Epithelial cell of esophagus (primary cell): ENCODE measurements around the gene NFKB1.
A peak's percentile ranks its signal among the peaks of the same experiment; 100 is the strongest.

ENCODE experiments used
- DNase-seq: peaks from one replicate; pipeline ENCODE4 v3.0.0; 2010; ENCODE audit warnings: low read depth
- H3K4me3 ChIP-seq: 2 replicates; pipeline ENCODE4 v1.5.1; 2011; ENCODE audit warnings: mild to moderate bottlenecking, low read length, control low read depth
- CTCF ChIP-seq: IDR thresholded peaks from 2 replicates; pipeline ENCODE4 v1.5.1; 2011; ENCODE audit warnings: low read depth, mild to moderate bottlenecking, low read length, control low read depth, inconsistent platforms; ENCODE audit not compliant: insufficient read depth; ENCODE audit errors: missing control alignments

NFKB1 gene

GRCh38 chr4:102518703-102519131, 17.6 kb downstream of the NFKB1 start:
- DNase-seq = no peak
- no peak overlapping the region for H3K4me3 ChIP-seq
- no peak for TF ChIP-seq CTCF

- H3K4me3 ChIP-seq = no peak overlapping the region
- DNase-seq = no peak
- no peak for TF ChIP-seq CTCF
Observed at GRCh38 chr4:102519925-102520324, 18.8 kb downstream of the NFKB1 start.

GRCh38 chr4:102521570-102521969, 20.4 kb downstream of the NFKB1 start:
- H3K4me3 ChIP-seq = no peak overlapping the region
- DNase-seq = no peak
- no peak for TF ChIP-seq CTCF

- H3K4me3 ChIP-seq = no peak overlapping the region
- no peak for DNase-seq
- TF ChIP-seq CTCF = no peak
Observed at GRCh38 chr4:102522031-102522440, 20.9 kb downstream of the NFKB1 start.

- H3K4me3 ChIP-seq = no peak overlapping the region
- no peak for DNase-seq
- TF ChIP-seq CTCF = no peak
Observed at GRCh38 chr4:102524691-102525090, 23.5 kb downstream of the NFKB1 start.

GRCh38 chr4:102525097-102525496, 23.9 kb downstream of the NFKB1 start:
- TF ChIP-seq CTCF = no peak
- peak; percentile 57 for DNase-seq
- H3K4me3 ChIP-seq = no peak overlapping the region

- TF ChIP-seq CTCF = no peak
- DNase-seq = no peak
Observed at GRCh38 chr4:102525504-102525903, 24.3 kb downstream of the NFKB1 start.

More at GRCh38 chr4:102525504-102525903, 24.3 kb downstream of the NFKB1 start:
- no peak overlapping the region for H3K4me3 ChIP-seq
